HL-60 (cell line): ENCODE results near the gene C1QTNF7.

Experiments
- DNase-seq, 2 experiments: peaks; one replicate each; pipeline ENCODE4 v3.0.0-alpha.2; 2010 to 2020; ENCODE audit warnings: low read depth in 1 of 2, low spot score in 1 of 2
- H3K27ac ChIP-seq: fragments of 250-450 bp; sonication (Bioruptor Pico); replicated peaks from 2 replicates; pipeline ENCODE4 v1.5.1; 2020; ENCODE audit warnings: mild to moderate bottlenecking, moderate library complexity
- H3K27me3 ChIP-seq: fragments of 250-450 bp; sonication (Bioruptor Pico); 2 replicates; pipeline ENCODE4 v1.5.1; 2021; ENCODE audit warnings: mild to moderate bottlenecking, moderate library complexity; ENCODE audit not compliant: insufficient read depth, poor library complexity, severe bottlenecking
- H3K4me3 ChIP-seq: replicated peaks from 2 replicates; pipeline ENCODE4 v1.5.1; 2011; ENCODE audit warnings: mild to moderate bottlenecking, control low read depth, low read length; ENCODE audit not compliant: insufficient read depth
- GABPA ChIP-seq: IDR thresholded peaks from 2 replicates; pipeline ENCODE4 v1.6.1; 2012; ENCODE audit warnings: low read depth
- POLR2AphosphoS5 ChIP-seq: IDR thresholded peaks from 2 replicates; pipeline ENCODE4 v1.6.1; 2012; ENCODE audit warnings: low read depth
- SPI1 ChIP-seq: IDR thresholded peaks from 2 replicates; pipeline ENCODE4 v1.6.1; 2012; ENCODE audit warnings: low read depth, mild to moderate bottlenecking, borderline replicate concordance
- TF ChIP-seq, protein P1 (sequence below): IDR thresholded peaks from one replicate; pipeline ENCODE4 v1.5.1; 2011; ENCODE audit warnings: low read length, control low read depth, inconsistent platforms; ENCODE audit not compliant: insufficient read depth
- TF ChIP-seq, protein P2 (sequence below): IDR thresholded peaks from 2 replicates; pipeline ENCODE4 v1.6.1; 2012; ENCODE audit warnings: low read depth; ENCODE audit not compliant: insufficient replicate concordance

C1QTNF7 gene

DNA sequence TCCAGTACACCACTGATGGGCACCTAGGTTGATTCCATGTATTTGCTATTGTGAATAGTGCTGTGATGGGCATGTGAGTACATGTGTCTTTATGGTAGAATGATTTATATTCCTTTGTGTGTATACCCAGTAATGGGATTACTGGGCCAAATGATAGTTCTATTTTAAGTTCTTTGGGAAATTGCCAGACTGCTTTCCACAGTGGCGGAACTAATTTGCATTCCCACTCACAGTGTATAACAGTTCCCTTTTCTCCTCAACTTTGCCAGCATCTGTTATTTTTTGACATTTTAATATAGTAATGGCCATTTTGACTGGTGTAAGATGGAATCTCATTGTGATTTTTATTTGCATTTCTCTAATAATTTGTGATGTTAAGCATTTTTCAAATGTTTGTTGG lies 67.8 kb downstream of the C1QTNF7 start:
- H3K27ac ChIP-seq, result no peak overlapping the region
- TF ChIP-seq, protein P1, sequence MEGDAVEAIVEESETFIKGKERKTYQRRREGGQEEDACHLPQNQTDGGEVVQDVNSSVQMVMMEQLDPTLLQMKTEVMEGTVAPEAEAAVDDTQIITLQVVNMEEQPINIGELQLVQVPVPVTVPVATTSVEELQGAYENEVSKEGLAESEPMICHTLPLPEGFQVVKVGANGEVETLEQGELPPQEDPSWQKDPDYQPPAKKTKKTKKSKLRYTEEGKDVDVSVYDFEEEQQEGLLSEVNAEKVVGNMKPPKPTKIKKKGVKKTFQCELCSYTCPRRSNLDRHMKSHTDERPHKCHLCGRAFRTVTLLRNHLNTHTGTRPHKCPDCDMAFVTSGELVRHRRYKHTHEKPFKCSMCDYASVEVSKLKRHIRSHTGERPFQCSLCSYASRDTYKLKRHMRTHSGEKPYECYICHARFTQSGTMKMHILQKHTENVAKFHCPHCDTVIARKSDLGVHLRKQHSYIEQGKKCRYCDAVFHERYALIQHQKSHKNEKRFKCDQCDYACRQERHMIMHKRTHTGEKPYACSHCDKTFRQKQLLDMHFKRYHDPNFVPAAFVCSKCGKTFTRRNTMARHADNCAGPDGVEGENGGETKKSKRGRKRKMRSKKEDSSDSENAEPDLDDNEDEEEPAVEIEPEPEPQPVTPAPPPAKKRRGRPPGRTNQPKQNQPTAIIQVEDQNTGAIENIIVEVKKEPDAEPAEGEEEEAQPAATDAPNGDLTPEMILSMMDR, result no peak
- TF ChIP-seq, protein P2, sequence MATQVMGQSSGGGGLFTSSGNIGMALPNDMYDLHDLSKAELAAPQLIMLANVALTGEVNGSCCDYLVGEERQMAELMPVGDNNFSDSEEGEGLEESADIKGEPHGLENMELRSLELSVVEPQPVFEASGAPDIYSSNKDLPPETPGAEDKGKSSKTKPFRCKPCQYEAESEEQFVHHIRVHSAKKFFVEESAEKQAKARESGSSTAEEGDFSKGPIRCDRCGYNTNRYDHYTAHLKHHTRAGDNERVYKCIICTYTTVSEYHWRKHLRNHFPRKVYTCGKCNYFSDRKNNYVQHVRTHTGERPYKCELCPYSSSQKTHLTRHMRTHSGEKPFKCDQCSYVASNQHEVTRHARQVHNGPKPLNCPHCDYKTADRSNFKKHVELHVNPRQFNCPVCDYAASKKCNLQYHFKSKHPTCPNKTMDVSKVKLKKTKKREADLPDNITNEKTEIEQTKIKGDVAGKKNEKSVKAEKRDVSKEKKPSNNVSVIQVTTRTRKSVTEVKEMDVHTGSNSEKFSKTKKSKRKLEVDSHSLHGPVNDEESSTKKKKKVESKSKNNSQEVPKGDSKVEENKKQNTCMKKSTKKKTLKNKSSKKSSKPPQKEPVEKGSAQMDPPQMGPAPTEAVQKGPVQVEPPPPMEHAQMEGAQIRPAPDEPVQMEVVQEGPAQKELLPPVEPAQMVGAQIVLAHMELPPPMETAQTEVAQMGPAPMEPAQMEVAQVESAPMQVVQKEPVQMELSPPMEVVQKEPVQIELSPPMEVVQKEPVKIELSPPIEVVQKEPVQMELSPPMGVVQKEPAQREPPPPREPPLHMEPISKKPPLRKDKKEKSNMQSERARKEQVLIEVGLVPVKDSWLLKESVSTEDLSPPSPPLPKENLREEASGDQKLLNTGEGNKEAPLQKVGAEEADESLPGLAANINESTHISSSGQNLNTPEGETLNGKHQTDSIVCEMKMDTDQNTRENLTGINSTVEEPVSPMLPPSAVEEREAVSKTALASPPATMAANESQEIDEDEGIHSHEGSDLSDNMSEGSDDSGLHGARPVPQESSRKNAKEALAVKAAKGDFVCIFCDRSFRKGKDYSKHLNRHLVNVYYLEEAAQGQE, result no peak
- TF ChIP-seq POLR2AphosphoS5 (no peak), GABPA (no peak), SPI1 (no peak)
- DNase-seq, result no peak
- no peak overlapping the region for H3K4me3 ChIP-seq
- H3K27me3 ChIP-seq, result no peaks in the 10 kb centered on the region
